T47D (cell line): ENCODE data around the gene EPB41L1.

Experiments used
- DNase-seq, 2 experiments: peaks; one replicate each; pipeline versions ENCODE4 v3.0.0 to v3.0.0-alpha.2; 2011 to 2012; ENCODE audit warnings: low read depth in 1 of 2, low spot score in 1 of 2
- JUND ChIP-seq: IDR thresholded peaks from 2 replicates; pipeline ENCODE4 v1.6.1; 2012; ENCODE audit warnings: low read depth
- in situ Hi-C: cut with HindIII; loops from 2 replicates; pipeline ENCODE4 v1.10.0; 2016; ENCODE audit warnings: low sequenced_read_pairs, low pct_unique_long_range_greater_than_20kb

Gene EPB41L1

DNA sequence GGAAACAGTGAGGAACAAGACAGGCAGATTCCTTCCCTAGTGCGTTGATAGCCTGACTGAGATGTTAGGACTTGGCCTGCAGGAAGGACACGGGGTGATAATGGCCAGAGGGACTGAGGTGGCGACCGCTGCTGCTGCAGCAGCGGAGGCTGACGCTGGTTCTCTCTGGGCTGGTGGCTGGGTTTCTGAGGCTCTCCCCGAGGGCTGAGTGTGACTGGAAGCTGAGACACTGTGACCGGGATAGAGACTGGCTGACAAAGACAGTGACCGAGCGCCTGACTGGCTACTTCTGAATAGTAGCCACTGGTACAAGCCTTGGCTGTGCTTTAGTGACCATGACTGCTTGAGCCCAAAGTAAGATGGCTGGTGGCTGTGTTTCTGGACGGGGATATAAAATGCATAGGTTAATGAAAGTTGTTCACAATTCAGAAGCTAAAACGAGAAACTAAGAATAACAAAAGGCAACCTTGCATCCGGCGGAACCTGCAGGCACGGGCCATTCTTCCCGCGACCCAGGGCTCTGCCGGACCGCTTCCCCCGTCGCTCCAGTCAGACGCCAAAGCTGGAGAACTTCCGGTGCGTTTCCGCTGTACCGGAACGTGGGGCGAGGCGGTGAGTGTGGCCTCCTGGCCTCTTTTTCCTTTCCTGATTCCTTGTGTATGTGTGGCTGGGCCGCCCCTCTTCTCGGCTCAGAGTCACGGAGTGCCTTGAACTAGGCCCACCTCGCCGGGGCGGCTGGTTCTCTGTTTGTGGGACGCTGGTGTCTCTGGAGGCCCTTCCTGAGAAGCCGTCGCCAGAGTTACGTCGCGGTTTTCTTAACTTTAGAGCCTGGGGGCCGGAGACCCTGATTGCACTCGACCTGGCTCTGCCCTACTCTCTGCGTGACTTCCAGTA is 81.6 kb downstream of the EPB41L1 start, which contains the start of gene AAR2:
Gene AAR2, plus strand, starts transcription at position 587 of the 894 bp plus-strand sequence. CDS start 3,391 bp downstream, outside the sequence.
- in situ Hi-C loops, result no loop called here
- peak; percentile 53 to 88 for DNase-seq
- TF ChIP-seq JUND, result no peak

DNA sequence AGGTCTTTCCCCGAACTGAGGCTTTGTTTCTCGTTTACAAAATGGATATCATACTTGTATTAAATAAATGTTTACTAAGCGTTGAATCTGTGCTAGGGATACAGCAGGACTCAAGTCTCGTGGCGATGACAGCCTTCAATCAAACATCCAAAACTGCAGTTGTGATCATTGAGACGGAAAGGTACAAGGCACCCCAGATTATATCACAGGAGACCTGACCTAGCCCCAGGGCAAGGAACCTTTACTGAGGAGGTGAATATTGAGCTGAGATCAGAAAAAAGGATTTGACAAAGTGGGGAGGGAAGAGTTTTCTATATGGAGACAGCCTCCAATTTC is 82.2 kb downstream of the EPB41L1 start:
- in situ Hi-C loops, result no loop called here
- TF ChIP-seq JUND, result no peak
- no peak for DNase-seq

DNA sequence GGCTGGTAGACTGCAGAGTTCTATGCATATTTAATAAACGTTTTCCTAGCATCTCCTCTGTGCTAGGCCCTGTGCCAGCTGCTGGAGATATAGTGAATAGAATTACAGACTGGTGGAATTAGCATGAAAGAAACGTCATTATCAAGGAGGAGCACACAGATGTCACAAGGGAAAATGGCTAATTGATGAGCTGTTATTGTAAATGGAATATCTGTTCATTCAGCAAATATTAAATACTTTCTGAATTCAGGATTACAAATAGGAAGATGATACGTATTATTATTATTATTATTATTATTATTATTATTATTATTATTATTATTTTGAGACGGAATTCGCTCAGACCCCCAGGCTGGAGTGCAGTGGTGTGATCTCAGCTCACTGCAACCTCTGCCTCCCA is 82.9 kb downstream of the EPB41L1 start:
- TF ChIP-seq JUND, result no peak
- in situ Hi-C loops, result no loop called here

DNA sequence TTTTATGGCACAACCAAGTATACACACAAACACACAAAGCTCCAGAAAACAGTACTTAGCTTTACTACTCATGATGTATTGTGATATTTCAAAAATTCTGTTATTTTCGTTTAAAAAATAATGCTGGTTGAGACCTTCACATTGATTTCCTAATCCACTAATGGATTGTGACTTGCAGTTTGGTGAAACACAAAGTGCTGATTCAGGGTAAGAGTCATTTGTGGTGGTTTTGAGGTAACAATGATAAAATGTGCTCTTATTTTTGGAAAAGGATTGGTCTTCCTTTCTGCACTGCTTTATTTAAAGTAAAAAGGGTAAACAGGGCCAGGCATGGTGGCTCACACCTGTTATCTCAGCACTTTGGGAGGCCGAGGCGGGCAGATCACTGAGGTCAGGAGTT is 83.6 kb downstream of the EPB41L1 start:
- TF ChIP-seq JUND, result no peak
- in situ Hi-C loops, result no loop called here
- no peak for DNase-seq

More for the DNA sequence above, 82.9 kb downstream of the EPB41L1 start:
- no peak for DNase-seq

DNA sequence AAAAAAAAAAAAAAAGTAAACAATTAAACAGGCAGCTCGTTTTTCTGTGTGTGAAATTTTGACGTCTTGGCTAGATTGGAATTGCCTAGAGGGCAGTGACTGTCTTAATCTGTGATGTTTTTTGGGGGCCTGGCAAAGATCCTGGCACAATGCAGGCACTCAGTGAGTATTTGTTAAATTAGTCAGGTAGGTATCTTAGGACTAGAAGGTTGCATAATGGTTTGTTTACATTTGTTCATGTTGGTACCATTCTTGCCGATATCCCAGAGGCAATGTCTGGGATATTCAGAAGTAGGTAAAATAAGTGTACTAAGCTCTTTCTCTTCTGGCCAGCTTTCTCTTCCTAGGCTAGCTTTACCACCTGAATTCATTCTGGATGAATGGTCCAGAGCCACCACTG is 84.2 kb downstream of the EPB41L1 start:
- no peak for DNase-seq
- in situ Hi-C loops, result no loop called here
- TF ChIP-seq JUND, result no peak

DNA sequence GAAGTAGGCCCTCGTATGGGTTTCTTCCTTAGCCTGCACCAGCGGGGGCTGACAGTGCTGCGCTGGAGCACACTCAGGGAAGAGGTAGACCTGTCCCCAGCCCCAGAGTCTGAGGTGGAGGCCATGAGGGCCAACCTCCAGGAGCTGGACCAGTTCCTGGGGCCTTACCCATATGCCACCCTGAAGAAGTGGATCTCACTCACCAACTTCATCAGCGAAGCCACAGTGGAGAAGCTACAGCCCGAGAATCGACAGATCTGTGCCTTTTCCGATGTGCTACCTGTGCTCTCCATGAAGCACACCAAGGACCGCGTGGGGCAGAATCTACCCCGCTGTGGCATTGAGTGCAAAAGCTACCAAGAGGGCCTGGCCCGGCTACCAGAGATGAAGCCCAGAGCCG is 85.5 kb downstream of the EPB41L1 start:
- no peak for TF ChIP-seq JUND
- in situ Hi-C loops, result no loop called here
- no peak for DNase-seq

DNA sequence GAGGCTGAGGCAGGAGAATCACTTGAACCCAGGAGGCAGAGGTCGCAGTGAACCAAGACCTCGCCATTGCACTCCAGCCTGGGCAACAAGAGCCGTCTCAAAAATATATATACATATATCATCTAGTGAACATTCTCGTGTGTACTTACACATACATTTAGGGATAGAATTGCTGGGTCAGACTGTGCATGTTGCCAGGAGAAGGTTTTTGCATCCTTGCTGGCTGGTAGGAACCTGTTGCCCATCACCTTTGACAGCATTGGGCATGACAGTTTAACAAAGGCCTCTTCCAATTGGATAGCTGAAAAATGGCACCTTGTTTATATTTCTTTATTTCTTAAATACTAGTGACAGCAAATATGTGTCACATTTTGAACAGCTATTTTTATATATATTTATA is 87.1 kb downstream of the EPB41L1 start:
- no peak for TF ChIP-seq JUND
- in situ Hi-C loops, result no loop called here

DNA sequence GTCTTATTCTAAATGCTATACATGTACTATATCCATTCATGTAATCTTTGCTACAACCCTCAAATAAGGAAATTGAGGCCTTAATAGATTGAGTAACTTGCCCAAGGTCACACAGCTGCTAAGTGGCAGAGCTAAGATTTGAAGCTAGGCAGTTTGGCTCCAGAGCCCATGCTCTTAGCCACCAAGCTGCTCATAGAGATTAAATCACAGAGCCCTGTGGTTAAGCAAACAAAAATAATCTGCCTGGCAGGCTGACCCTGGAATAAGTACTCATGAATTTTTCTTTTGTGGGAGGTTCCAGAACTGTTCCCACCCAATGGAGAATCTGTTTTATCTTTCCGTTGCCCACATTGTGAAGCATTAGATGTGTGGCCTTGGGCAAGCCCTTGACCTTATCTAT is 89.2 kb downstream of the EPB41L1 start:
- in situ Hi-C loops, result no loop called here
- peak in 1 of 2 experiments; percentile 33 for DNase-seq
- no peak for TF ChIP-seq JUND

More for the DNA sequence above, 87.1 kb downstream of the EPB41L1 start:
- DNase-seq, result no peak

DNA sequence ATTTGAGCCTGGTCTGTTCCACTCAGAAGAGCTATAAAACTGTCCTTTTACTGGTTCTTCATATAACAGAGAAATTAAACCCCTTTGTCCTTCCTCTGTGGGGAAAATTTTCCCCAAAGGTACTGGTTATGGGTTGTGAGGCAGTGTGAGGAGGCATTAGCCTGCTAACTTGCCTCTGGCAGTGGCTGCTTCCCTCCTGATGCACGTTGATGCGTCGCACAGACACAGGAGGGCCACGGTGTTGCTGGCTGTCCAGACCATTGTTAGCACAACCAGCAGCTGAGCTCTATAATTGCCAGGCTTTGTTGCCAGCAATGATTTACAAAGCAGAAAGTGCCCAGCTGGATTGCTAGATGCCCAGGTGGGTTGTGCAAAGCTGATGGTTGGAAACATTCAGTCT is 91.9 kb downstream of the EPB41L1 start:
- in situ Hi-C loops, result no loop called here
- TF ChIP-seq JUND, result no peak
- no peak for DNase-seq

DNA sequence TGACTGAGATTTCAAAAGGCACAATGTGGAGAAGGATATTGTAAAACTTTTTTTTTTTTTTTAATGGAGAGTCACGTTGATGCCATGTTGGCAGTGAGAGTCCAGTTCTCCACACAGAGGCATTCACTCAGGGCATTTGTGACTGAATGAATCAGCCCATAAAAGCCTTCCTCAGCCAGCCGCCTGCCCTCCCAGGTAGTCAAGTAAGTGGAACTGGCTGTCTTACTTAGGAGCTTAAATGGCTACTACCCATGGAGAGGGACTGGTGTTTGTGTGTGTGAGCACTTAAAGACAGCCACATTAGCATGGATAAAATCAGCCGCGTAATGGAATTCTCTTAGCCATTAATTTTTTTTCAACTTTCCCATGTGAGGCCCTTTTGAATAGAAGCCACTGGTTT is 94.3 kb downstream of the EPB41L1 start:
- no peak for DNase-seq
- in situ Hi-C loops, result no loop called here
- TF ChIP-seq JUND, result no peak

DNA sequence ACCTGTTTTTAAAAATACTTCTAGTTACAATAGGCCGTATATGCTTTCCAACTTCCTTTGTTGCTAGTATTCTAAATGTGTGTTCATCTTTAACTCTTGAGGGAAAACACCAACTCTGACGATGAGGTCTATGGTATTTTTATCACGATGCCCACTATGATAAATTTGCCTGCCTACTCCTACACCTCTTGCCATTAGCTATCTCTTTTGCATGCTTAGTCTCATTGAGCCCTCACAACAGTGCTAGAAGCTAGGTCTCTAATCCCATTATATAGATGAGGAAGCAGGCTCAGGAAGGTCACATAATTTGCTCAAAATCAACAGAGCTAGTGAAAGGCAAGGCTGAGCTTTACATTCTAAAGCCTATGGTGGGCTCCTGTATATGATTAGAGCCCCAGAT is 94.9 kb downstream of the EPB41L1 start:
- no peak for TF ChIP-seq JUND
- DNase-seq, result no peak
- in situ Hi-C loops, result no loop called here

DNA sequence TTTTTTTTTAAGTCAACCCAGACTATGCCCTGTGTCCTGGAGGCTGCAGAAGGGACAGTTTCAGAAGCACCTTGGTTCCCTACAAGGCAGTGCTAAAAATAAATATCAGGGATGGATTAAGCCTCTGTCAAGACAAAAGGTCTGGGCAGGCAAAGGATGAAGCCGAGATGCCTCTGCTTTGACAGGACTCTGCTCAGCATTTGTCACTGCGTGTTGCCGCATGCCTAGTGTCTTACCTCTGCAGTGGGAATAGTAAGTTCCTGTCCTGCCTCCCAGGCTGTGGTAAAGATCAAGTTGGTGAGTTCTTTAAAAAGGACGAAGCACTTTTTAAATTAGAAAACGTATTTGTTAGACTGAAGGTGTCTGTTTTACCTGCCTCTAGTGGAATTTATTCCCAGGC is 96.9 kb downstream of the EPB41L1 start:
- no peak for DNase-seq
- in situ Hi-C loops, result no loop called here
- TF ChIP-seq JUND, result no peak

DNA sequence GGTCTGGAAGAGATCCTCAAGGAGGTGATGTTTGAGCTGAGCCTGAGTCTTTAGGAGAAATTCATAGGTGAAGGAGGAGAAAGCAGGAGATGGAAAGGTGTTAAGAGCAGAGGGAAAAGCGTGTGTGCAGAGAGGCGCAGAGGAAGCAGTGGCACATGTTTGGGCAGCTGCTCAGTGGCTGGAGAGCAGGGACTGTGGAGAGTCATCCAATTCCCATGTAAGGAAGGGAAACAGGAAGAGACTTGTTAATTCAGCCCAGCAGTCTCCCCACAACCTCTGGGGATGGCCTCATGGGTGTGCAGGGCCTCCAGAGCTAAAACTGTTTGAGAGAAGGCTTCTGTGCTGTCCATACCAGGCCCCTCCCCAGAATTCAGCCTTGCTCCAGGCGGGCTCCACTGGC is 98.0 kb downstream of the EPB41L1 start:
- in situ Hi-C loops, result no loop called here
- TF ChIP-seq JUND, result no peak
- no peak for DNase-seq

DNA sequence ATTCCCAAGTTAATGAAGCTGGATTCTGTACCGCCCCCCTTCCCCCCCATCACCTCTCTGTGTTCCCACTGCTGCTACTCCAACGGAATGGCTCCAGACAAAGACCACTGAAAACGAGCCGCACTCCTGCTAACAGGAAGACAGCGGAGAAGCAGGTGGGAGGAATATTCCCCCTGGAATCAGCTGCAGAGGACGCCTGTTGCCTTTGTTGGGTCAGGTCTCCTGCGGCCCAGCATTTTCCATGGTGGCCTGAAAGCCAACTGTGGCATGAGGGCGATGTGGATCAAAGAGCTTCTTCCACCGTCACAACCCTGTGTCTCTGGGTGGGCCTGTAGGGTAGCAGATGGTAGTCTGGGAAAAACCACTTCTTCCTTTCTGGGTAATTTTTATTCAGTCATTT is 98.5 kb downstream of the EPB41L1 start:
- in situ Hi-C loops, result no loop called here
- TF ChIP-seq JUND, result no peak
- no peak for DNase-seq
